RWPE1 (cell line): ENCODE data around the gene HOXC9.

Experiments
- CTCF ChIA-PET: fragments of 350-600 bp; sonication (Branson Sonifier 250); formaldehyde crosslinking; extraction: SDS; loops from one replicate; lab custom pipeline; 2021; lab: Yijun Ruan, JAX
- POLR2A ChIA-PET: fragments of 400-600 bp; formaldehyde crosslinking; extraction: SDS; loops from one replicate; lab custom pipeline; 2020; ENCODE audit warnings: antibody characterized with exemption; ENCODE audit not compliant: low non-redundant PET; lab: Yijun Ruan, JAX
- DNase-seq: peaks from one replicate; pipeline ENCODE4 v3.0.0; 2012; ENCODE audit warnings: low spot score
- H3K27ac ChIP-seq: fragments of 450-650 bp; 2 replicates; pipeline ENCODE4 v1.5.1; 2017
- TF ChIP-seq, protein P1 (sequence below): fragments of 450-650 bp; conservative IDR thresholded peaks from 2 replicates; pipeline ENCODE4 v1.5.1; 2017; ENCODE audit warnings: low read depth, mild to moderate bottlenecking

HOXC9 gene

GRCh38 chr12:54051026-54051842, 51.3 kb downstream of the HOXC9 start:
- CTCF ChIA-PET, result interaction anchor here (0.5 kb wide), 1 partner anchor 1946 kb away, joined by 3 read pairs; no protein-coding TSS in a partner anchor
- H3K27ac ChIP-seq, result no peak overlapping the region
- POLR2A ChIA-PET, result no interaction called here
- DNase-seq, result no peak
- TF ChIP-seq, protein P1, sequence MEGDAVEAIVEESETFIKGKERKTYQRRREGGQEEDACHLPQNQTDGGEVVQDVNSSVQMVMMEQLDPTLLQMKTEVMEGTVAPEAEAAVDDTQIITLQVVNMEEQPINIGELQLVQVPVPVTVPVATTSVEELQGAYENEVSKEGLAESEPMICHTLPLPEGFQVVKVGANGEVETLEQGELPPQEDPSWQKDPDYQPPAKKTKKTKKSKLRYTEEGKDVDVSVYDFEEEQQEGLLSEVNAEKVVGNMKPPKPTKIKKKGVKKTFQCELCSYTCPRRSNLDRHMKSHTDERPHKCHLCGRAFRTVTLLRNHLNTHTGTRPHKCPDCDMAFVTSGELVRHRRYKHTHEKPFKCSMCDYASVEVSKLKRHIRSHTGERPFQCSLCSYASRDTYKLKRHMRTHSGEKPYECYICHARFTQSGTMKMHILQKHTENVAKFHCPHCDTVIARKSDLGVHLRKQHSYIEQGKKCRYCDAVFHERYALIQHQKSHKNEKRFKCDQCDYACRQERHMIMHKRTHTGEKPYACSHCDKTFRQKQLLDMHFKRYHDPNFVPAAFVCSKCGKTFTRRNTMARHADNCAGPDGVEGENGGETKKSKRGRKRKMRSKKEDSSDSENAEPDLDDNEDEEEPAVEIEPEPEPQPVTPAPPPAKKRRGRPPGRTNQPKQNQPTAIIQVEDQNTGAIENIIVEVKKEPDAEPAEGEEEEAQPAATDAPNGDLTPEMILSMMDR, result no peak

GRCh38 chr12:54051874-54052437, 52.0 kb downstream of the HOXC9 start:
- POLR2A ChIA-PET, result no interaction called here
- TF ChIP-seq, protein P1, result no peak
- CTCF ChIA-PET, result interaction anchor here (0.8 kb wide), 1 partner anchor 46 kb away, joined by 4 read pairs; no protein-coding TSS in a partner anchor
- DNase-seq, result no peak
- H3K27ac ChIP-seq, result no peak overlapping the region

GRCh38 chr12:54052438-54053002, 52.6 kb downstream of the HOXC9 start:
- no peak overlapping the region for H3K27ac ChIP-seq
- ChIA-PET POLR2A (no interaction called here), CTCF (interaction anchor here (0.8 kb wide), 1 partner anchor 46 kb away, joined by 4 read pairs; no protein-coding TSS in a partner anchor)
- no peak for DNase-seq
- TF ChIP-seq, protein P1, result no peak
